Activated CD8-positive, alpha-beta memory T cell treated with anti-CD3 and anti-CD28 coated beads for 4 hours (primary cell): ENCODE measurements around the gene CRYBG1.
"Not testable (repeated sequence)": the region's sequence is repeated elsewhere in the genome, so short reads cannot be mapped to it uniquely, and the experiment has no call there.

ENCODE experiments used
- DNase-seq, 2 donors: peaks; one replicate each; pipeline ENCODE4 v3.0.0-alpha.2; 2020; ENCODE audit warnings: low read depth in 2 of 2

CRYBG1 gene

GRCh38 chr6:106496823-106497222, 136.3 kb downstream of the CRYBG1 start:
- no peak for DNase-seq

DNA sequence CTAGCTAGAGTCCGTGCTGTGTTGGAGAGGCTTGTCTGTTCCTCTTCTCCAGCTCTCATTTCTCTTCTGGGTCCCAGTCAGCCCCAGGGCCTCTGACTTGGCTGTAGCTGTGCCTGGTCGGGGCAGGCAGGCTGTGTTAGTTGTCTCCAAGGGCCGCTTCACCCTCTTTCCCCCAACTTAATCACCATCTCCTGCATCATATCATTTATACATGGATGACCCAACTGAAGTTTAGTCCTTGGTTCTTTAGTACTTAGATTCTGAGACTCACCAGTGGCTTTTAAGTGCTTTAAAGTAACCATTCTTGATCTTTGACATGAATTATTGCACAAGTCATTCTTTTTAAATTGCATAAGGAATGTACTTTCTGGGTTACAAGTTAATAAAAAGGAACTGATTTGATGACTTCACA, 141.4 kb downstream of the CRYBG1 start:
- no peak for DNase-seq

DNA sequence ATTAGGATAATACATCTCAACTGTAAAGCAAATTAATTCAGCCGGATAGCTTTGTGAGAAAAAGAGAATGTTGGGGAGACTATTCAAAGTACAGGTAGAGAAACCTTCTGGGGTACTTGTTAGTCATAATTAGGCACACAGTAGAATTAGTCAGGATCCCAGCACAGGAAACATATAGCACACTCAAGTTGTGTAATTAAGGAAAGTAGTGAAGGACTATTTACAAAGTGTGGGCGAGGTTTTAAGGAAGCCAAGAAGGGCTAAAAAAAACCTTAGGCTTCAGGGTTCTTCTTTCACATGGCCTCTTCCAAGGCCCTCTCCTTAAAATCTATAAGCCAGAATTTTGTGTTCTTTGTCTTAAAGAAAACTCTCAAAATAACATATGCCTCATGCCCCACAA, 142.0 kb downstream of the CRYBG1 start:
- no peak for DNase-seq

GRCh38 chr6:106508277-106508676, 147.8 kb downstream of the CRYBG1 start:
- no peak for DNase-seq

GRCh38 chr6:106508834-106509233, 148.3 kb downstream of the CRYBG1 start:
- no peak for DNase-seq

DNA sequence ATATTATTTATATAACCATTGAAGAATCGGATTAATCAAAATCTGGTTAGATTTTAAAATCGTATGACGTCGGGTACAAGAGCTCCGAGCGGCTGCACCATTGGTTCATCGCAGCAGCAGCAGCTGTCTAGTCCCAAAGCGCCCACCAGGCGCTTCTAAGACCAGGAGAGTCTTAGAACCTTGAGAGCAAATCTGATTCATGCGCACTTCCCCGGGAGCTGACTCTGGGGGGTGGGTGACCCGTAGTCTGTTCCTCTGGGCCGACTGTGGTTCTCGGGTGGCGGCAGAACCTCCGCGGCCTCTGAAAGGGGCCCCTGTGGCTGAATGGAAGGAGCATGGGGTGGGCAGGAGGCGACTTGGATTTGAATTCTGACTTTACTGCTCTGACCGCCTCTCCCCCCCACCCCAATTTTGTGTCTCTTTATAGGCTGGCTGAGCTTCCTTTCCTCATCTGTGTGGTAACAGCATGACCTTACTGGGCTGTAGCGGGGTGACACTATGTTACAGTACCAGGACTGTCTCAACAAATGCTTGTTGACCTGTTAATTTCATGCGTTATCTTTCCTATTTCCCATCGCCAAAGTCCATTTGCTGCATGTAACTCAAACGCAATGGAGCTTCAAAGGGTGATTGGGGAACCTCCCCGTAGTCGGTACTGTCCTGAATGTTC, 149.0 kb downstream of the CRYBG1 start:
- DNase-seq: no peak

DNA sequence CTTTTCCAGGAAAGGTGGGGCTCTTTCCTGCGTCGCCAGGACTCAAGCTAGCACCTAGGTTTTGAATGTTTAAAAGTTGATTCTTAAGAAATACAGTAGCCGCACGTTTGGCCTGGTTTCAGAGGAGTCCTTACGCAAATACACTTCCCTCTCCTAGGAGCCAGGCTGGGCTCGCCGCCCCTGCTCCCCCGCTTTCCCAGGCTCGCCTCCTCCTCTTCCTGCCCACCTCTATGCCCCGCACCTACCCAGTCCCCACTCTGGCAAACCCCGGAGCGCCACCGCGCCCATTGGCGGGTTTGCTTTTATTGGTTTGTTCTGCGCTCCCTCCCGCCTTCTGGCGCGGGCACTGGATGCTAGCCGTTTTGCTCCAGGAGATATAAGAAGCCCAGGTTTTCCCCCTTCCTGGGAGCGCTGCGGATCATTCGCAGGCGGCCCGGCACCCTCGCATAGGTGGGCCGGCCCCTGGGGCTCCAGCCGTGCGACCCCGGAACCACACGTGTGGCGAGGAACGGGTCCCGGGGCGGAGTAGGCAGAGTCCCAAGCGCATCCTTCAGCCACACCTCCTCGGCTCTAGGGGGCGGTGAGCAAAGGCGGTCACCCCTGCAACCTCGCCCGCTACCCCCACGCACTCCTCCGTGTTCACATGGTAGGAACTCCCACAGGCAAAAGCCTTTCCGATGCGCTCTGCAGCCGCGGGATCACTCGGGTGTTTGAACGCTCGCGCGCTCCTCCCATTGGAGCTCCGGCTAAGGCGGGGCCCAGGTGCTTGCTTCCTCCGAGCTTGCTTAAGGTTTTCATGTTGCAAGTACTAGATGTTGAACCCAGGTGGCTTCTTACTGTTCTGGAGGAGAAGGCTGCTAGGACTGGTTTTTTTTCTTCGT, 149.8 kb downstream of the CRYBG1 start:
- DNase-seq: peak in 1 of 2 donors; percentile 64

GRCh38 chr6:106511288-106512047, 151.0 kb downstream of the CRYBG1 start:
- no peak for DNase-seq

- DNase-seq: peak in 1 of 2 donors; percentile 54
Measured at GRCh38 chr6:106512048-106512967, 151.8 kb downstream of the CRYBG1 start.

DNA sequence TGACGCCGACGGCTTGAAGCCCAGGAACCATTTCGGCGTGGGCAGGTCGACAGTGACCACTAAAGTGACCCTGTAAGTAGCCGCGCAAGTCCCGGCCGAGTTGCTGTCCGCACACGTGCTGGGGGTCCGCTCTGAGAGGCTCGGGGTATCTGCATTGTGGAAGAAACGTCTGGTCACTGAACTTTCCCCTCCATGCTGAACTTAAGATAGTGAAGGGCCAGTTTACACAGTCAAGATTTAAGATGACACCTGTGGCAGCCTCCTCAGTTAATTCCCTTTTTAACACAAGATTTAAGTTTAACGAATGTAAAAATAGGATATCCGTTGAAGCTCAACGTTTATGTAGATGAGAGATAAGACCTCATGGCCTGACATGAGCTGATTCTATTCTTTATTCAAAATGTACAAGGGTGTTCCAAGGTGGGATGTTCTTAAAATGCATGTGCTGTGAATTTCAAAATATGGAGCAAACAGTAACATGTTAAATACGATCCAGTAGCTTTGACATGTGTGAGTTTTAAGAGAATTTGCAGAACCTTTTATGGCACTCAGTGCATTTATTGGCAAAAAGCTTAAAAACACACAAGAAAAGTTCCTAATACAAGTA, 152.6 kb downstream of the CRYBG1 start:
- DNase-seq: no peak

DNA sequence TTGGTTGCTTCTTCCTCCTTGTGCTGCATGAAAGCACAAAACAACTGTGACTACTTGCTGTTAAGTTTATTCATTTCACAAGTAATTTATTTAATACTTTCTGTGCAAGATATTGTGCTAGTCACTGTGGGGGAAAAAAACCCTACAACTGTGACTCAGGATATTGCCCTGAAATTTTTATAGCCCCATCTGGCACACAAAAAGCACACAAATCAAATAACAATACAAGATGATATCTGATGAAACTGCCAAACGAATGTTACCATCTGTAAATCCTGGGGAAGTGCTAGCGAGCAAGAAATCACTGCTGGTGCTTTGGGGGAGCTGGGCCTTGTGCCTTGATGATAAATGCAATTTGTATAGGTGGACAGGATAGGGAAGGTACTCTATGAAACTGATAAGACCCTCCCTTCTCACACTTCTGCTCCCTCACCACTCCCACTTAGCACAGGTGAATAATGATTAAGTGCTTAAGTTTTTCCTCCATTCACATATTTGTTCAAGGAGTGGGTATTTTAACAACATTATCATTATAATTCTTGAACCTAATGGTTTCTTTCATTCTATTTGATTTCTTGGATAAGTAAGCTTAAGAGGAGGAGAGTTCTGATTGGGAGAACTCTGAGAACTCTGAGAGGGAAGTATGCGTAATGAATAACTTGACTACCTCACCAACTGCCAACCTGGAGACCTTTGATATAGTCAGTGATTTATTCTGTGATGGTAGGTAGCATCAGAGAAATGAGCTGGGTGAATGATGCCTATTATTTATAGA, 153.5 kb downstream of the CRYBG1 start:
- DNase-seq: no peak

DNA sequence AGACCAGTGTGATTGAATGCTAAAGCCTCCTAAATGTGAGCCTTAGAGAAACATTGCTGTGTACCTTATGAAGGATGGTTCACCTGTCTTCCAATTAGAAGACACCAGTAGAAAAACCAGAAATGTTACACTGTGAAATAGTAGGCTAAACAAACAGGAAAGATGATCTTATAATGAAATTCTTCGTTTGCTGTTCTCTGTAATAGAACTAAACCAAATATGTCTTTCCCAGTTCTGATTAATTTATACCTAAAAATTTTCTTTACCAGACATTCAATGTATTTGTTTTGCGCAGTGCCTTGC, 154.0 kb downstream of the CRYBG1 start:
- DNase-seq: no peak

GRCh38 chr6:106515582-106515981, 155.1 kb downstream of the CRYBG1 start:
- not testable (repeated sequence) for DNase-seq

DNA sequence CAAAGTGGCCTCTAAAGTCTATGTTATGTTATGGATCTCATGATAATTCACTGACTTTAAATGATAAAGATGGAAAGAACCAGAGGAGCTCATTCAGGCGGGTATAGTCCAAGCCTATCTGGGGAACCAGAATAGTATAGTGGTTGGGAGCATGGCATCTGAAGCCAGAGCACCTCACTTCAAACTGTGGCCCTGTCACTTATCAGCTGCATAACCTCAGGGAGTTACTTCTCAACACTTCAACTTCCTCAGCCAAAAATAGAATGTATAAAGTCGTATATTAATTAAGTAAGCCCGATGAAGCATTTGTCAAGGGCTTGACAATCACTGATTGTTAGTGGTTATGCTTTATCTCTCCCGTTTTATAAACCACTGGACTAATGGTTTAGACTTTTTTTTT, 156.1 kb downstream of the CRYBG1 start:
- no peak for DNase-seq

GRCh38 chr6:106517706-106518105, 157.2 kb downstream of the CRYBG1 start:
- DNase-seq: no peak

DNA sequence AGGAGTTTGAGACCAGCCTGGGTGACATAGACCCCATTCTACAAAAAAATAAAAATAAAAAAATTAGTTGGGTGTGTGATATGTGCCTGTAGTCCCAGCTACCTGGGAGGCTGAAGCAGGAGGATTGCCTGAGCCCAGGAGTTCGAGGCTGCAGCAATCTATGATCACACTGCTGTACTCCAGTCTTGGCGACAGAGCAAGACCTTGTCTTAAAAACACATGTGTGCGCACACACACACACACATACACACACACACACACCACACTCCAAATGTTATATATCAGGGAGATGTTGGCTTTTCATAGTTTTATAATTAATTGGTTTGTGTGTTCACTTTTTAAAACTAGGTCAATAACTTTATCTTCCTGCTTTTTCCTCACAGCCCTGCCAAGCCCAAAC, 158.2 kb downstream of the CRYBG1 start:
- no peak for DNase-seq

DNA sequence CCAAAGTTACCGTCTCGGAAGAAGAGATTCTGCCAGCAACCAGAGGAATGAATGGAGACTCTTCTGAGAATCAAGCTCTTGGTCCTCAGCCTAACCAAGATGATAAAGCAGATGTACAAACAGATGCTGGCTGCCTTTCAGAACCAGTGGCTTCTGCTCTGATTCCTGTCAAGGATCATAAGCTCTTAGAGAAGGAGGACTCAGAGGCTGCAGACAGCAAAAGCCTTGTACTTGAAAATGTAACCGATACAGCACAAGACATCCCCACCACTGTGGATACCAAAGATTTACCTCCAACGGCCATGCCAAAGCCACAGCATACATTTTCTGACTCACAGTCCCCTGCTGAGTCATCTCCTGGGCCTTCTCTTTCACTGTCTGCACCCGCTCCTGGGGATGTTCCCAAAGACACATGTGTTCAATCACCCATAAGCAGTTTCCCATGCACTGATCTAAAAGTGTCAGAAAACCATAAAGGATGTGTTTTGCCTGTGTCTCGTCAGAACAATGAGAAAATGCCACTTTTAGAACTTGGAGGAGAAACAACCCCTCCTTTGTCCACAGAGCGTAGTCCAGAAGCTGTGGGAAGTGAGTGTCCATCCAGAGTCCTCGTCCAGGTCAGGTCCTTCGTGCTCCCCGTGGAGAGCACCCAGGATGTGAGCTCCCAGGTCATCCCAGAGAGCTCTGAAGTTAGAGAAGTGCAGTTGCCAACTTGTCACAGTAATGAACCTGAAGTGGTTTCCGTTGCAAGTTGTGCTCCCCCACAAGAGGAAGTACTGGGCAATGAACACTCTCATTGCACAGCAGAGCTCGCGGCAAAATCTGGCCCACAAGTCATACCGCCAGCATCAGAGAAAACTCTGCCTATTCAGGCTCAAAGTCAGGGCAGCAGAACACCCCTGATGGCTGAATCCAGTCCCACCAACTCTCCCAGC, 159.2 kb downstream of the CRYBG1 start:
- DNase-seq: peak; percentile 49 to 77

GRCh38 chr6:106520711-106521401, 160.3 kb downstream of the CRYBG1 start:
- DNase-seq: peak; percentile 59 to 76
